Tibial nerve (tissue), 4 donors: ENCODE measurements around the gene ODAM.

ENCODE experiments used
- CTCF ChIP-seq, 5 experiments: fragments of 200-600 bp in 3 of 5; fragments of 450-650 bp in 2 of 5; sonication (generic) in 3 of 5; IDR thresholded peaks; one replicate each; pipeline ENCODE4 v1.5.1; 2016 to 2019; ENCODE audit warnings: antibody characterized with exemption in 5 of 5, mild to moderate bottlenecking in 3 of 5, moderate library complexity in 2 of 5
- EP300 ChIP-seq, 2 donors: sonication (generic); formaldehyde crosslinking; IDR thresholded peaks; one replicate each; pipeline ENCODE4 v1.6.1; 2017; ENCODE audit warnings: antibody characterized with exemption in 2 of 2, mild to moderate bottlenecking in 1 of 2
- POLR2A ChIP-seq, 2 donors: fragments of 450-650 bp; IDR thresholded peaks; one replicate each; pipeline ENCODE4 v1.6.1; 2017; ENCODE audit warnings: antibody characterized with exemption in 2 of 2, mild to moderate bottlenecking in 2 of 2, moderate library complexity in 2 of 2

- no peak for TF ChIP-seq CTCF (IDR thresholded peaks at IDR 0.05)
- TF ChIP-seq POLR2A (IDR thresholded peaks at IDR 0.05) = no peak
- TF ChIP-seq EP300 (IDR thresholded peaks at IDR 0.05) = no peak
These were observed 11.6 kb upstream of the ODAM start for GRCh38 chr4:70183940-70184246.
